Lung (tissue), 12 donors: ENCODE results near the gene TAF1C. TPM values are rescaled to one million over a fixed set of nuclear protein-coding genes. Genes with fewer than 3 reads are reported as not detected.

Experiments used
- ATAC-seq: fragments of 200-7000 bp; cut with Tn5 transposase; one replicate; pipeline ENCODE4 v1.9.1; 2020; ENCODE audit warnings: moderate number of reproducible peaks; ENCODE audit not compliant: insufficient read depth, low FRiP score
- DNase-seq, 3 donors: peaks; one replicate each; pipeline ENCODE4 v3.0.0-alpha.2; 2013 to 2017
- H3K27ac ChIP-seq, 2 donors: one replicate each; pipeline ENCODE4 v1.5.1; 2013; ENCODE audit warnings: mild to moderate bottlenecking in 2 of 2, moderate library complexity in 2 of 2, control low read depth in 1 of 2, inconsistent platforms in 1 of 2, low read depth in 1 of 2, low read length in 1 of 2
- H3K27me3 ChIP-seq, 3 donors: one replicate each; pipeline ENCODE4 v1.5.1; 2013; ENCODE audit warnings: low read length in 2 of 3; ENCODE audit not compliant: control insufficient read depth in 3 of 3, insufficient read depth in 3 of 3
- H3K36me3 ChIP-seq, 4 donors: one replicate each; pipeline ENCODE4 v1.5.1; 2013; ENCODE audit warnings: low read length in 4 of 4, mild to moderate bottlenecking in 1 of 4, moderate library complexity in 1 of 4; ENCODE audit not compliant: control insufficient read depth in 4 of 4, insufficient read depth in 4 of 4
- H3K4me1 ChIP-seq, 5 donors: one replicate each; pipeline ENCODE4 v1.5.1; 2013; ENCODE audit warnings: low read length in 5 of 5, mild to moderate bottlenecking in 2 of 5, moderate library complexity in 1 of 5; ENCODE audit not compliant: control insufficient read depth in 5 of 5, insufficient read depth in 5 of 5
- H3K4me3 ChIP-seq: one replicate; pipeline ENCODE4 v1.5.1; 2013; ENCODE audit warnings: mild to moderate bottlenecking, control low read depth, moderate library complexity
- H3K9ac ChIP-seq, 2 donors: one replicate each; pipeline ENCODE4 v1.5.1; 2013; ENCODE audit warnings: low read length in 2 of 2, control low read depth in 1 of 2; ENCODE audit not compliant: insufficient read depth in 1 of 2
- H3K9me3 ChIP-seq, 4 donors: one replicate each; pipeline ENCODE4 v1.5.1; 2013; ENCODE audit warnings: low read length in 3 of 4, mild to moderate bottlenecking in 1 of 4, moderate library complexity in 1 of 4; ENCODE audit not compliant: control insufficient read depth in 4 of 4, insufficient read depth in 3 of 4
- WGBS, 2 donors: extraction: QIAGEN DNeasy Blood & Tissue Kit; methylation state at CpG; one replicate each; pipeline ENCODE4 v1.1.7; 2013; 5-methylcytosine and 5-hydroxymethylcytosine counted together
- polyA plus RNA-seq, 2 donors: library from polyadenylated mRNA; stranded (reverse); fragments of 200-250 nt; gene quantifications; one replicate each; pipeline ENCODE4 v1.2.1, GENCODE V29; 2013
- total RNA-seq, 2 donors: library from RNA; depleted of rRNA in 1 of 2; stranded (reverse); fragments of >200 nt in 1 of 2; gene quantifications; one replicate each; pipeline ENCODE4 v1.2.1, GENCODE V29; 2014 to 2021
- TF ChIP-seq, protein P1 (sequence below): IDR thresholded peaks from 2 replicates; pipeline ENCODE4 v1.5.1; 2012; ENCODE audit warnings: mild to moderate bottlenecking; ENCODE audit errors: control extremely low read depth, extremely low read depth
- donor health status: control.
- donor health status: control.
- donor health status: Bipolar disorder and iron deficiency.
- donor health status: healthy.
- donor health status: DM: yes; HTN: yes; CAD: no.

The TAF1C gene
- total and polyA plus RNA-seq, 4 donors, result 36.1 to 53.1 (median 43.3) TPM

DNA sequence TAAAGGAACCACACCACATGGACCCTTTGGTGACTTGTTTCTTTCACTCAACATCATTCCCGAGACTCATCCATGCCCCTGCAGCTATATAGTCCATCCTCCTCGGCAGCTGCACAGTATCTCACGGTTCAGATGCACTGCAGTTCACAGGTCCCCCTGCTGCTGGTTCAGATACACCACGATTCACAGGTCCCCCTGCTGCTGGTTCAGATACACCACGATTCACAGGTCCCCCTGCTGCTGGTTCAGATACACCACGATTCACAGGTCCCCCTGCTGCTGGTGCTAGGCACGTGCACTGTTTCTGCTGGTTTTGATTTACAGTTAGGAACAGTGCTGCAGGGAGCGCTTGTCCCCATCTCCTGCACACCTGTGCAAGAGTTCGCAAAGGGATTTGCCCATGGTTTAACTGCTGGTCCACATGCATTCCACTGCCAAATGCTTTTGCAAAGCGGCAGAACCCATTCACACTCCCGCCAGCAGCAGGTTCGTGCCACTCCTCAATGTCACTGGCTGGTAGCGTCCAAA is 45.6 kb downstream of the TAF1C start:
- no peak for DNase-seq
- WGBS, 2 donors, result 73 to 84% methylated on average over 13 of the region's 13 CpGs
- Histone ChIP-seq H3K36me3 (no peaks in the 10 kb centered on the region), H3K9me3 (no peaks in the 10 kb centered on the region), H3K4me3 (no peak overlapping the region), H3K9ac (no peak overlapping the region), H3K27ac (no peak overlapping the region), H3K4me1 (peaks cover 0 to 25% (median 8%) of the 10 kb centered on the region in 5 donors), H3K27me3 (no peaks in the 10 kb centered on the region)
- TF ChIP-seq, protein P1, sequence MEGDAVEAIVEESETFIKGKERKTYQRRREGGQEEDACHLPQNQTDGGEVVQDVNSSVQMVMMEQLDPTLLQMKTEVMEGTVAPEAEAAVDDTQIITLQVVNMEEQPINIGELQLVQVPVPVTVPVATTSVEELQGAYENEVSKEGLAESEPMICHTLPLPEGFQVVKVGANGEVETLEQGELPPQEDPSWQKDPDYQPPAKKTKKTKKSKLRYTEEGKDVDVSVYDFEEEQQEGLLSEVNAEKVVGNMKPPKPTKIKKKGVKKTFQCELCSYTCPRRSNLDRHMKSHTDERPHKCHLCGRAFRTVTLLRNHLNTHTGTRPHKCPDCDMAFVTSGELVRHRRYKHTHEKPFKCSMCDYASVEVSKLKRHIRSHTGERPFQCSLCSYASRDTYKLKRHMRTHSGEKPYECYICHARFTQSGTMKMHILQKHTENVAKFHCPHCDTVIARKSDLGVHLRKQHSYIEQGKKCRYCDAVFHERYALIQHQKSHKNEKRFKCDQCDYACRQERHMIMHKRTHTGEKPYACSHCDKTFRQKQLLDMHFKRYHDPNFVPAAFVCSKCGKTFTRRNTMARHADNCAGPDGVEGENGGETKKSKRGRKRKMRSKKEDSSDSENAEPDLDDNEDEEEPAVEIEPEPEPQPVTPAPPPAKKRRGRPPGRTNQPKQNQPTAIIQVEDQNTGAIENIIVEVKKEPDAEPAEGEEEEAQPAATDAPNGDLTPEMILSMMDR, result no peak
- no peak for ATAC-seq

DNA sequence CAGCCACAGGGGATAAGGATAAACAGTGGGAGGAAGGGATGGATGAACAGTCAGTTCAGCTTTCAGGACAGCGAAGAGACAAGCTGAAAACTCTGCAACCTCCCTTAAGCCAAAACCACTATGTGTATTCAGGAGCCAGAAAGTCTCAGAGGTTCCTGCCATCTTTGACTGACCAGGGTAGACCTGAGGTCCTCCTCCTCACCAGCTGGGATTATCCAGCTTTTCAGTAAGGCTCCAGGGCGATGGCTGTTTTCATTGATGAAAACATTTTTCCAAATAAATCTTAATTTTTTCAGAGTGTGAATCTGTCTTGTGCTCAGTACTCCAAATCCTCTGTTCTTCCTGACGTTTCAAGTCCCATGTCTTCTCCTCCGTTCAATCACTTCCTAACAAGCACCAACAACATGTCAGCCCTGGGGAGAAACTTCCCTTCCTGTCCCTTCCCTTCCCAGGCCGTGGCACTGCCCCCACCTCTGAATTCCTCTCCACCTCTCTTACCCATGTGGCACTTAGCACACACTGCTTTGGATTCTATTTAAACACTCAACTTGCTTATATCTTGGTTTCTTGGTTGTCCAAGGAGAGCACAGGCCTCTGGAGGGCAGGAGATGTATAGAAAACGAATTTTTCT is 47.1 kb downstream of the TAF1C start:
- DNase-seq (no peak), ATAC-seq (no peak)
- TF ChIP-seq, protein P1, result no peak
- H3K9ac ChIP-seq, result peak overlapping the region in 1 of 2 donors; percentile 64
- H3K36me3 ChIP-seq, result no peaks in the 10 kb centered on the region
- no peak overlapping the region for H3K4me3 ChIP-seq
- no peaks in the 10 kb centered on the region for H3K9me3 ChIP-seq
- no peaks in the 10 kb centered on the region for H3K27me3 ChIP-seq
- WGBS, 2 donors, result 72 to 76% methylated on average over 6 of the region's 6 CpGs
- peaks cover 0 to 25% (median 6%) of the 10 kb centered on the region in 5 donors for H3K4me1 ChIP-seq
- H3K27ac ChIP-seq, result peak overlapping the region in 1 of 2 donors; percentile 15

DNA sequence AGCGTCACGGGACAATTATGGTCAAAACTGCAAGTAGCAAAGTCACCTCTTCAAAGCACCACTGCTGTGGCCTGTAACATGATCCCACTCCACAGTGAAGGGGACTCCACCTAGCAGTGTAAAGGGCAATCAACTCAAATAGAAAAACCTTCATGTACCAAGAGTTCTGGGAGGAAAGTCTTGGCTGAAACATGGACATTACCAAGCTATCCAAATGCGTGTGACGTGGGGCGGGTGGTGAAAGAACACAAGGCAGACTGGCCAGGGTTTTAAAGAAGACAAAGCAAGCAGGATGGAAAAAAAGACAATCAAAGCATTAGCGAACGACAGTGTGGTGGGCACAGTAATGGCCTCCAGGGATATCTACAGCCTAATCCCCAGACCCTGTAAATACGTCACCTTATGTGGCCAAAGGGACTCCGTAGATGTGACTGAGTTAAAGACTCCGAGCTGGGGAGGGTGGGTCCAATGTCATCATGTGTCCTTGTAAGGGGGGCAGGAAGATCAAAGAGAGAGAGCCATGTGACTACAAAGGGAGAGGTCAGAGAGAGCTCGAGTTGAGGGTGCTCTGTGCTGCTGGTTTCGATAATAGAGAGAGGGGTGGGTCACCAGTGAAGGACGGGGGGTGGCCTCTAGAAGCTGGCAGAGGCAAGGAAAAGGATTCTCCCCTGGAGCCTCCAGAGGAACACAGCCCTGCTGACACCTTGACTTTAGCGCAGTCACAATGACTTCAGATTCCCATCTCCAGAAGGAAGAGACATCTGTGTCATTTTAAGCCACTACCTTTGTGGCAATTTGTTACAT is 47.8 kb downstream of the TAF1C start:
- TF ChIP-seq, protein P1, result no peak

More for the DNA sequence above, 47.8 kb downstream of the TAF1C start:
- 63 to 82% methylated on average over 14 of the region's 14 CpGs for WGBS, 2 donors
- Histone ChIP-seq H3K4me1 (peaks cover 0 to 25% (median 6%) of the 10 kb centered on the region in 5 donors), H3K27ac (peak overlapping the region; percentile 15 to 60), H3K36me3 (no peaks in the 10 kb centered on the region), H3K4me3 (no peak overlapping the region), H3K9ac (peak overlapping the region in 1 of 2 donors; percentile 64), H3K9me3 (no peaks in the 10 kb centered on the region), H3K27me3 (no peaks in the 10 kb centered on the region)
- ATAC-seq (peak; percentile 80), DNase-seq (peak; percentile 64 to 84 (median 71))
